Measurements from ENCODE around the gene PPP1R12C.

DNA sequence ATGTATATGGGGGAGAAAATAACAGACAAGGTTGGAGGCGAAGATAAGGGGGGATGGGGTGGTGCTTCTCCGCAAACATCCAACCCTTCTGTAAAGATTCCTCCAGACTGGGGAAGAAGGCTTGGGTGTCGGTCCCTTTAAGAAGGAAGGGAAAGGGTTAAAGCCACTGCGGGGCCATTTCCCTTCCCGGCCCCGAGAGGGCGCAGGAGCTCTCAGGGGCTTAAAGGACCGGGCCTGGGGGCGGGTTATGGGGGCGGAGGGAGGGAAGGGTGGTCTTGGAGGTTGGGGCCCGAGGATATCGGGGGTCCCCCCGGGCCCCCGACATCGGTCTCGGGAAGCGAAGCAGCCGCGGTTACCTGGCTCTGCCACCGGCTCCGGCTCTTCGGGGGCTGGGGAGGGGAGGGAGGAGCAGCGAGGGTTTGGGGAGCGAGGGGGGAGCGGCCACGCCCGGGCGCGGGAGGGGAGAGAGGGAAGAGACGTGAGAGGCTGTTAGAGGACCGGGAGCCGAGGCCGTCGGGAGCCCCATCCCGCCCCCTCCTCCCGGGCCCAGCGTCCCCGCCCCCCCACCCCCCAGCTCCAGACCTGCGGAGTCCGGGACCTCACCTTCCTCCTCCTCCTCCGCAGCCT lies 28.8 kb upstream of the PPP1R12C start:
- TF ChIP-seq POLR2A (IDR thresholded peaks at IDR 0.05), result no peak
- TF ChIP-seq, protein P1, sequence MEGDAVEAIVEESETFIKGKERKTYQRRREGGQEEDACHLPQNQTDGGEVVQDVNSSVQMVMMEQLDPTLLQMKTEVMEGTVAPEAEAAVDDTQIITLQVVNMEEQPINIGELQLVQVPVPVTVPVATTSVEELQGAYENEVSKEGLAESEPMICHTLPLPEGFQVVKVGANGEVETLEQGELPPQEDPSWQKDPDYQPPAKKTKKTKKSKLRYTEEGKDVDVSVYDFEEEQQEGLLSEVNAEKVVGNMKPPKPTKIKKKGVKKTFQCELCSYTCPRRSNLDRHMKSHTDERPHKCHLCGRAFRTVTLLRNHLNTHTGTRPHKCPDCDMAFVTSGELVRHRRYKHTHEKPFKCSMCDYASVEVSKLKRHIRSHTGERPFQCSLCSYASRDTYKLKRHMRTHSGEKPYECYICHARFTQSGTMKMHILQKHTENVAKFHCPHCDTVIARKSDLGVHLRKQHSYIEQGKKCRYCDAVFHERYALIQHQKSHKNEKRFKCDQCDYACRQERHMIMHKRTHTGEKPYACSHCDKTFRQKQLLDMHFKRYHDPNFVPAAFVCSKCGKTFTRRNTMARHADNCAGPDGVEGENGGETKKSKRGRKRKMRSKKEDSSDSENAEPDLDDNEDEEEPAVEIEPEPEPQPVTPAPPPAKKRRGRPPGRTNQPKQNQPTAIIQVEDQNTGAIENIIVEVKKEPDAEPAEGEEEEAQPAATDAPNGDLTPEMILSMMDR (IDR thresholded peaks at IDR 0.05), result peak in 3 of 6 experiments; percentile 15 to 24 (median 20)

Data from Peyer's patch (tissue), 4 donors.